ENCODE data around the gene GPC4.

DNA sequence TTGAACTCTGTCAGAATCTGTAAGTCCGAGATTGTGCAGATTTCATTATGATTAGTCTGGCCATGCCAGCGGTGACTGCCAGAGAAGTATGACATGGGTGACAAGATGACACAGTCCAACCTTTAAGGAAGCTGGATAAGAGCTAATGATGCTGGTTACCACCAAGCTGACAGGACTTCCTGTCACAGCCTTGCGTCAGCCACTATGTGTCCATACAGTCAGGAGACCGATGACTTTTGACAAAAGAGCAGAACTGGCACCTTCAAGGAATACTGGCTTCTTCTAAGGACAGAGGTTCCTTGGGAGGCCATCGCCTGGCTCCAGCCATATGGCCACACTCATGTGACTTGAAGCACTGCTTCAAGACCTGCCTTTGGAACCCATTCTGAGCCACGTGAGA is 129.9 kb downstream of the GPC4 start:
- TF ChIP-seq, protein P1, sequence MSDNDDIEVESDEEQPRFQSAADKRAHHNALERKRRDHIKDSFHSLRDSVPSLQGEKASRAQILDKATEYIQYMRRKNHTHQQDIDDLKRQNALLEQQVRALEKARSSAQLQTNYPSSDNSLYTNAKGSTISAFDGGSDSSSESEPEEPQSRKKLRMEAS (IDR thresholded peaks at IDR 0.05), result no peak
- TF ChIP-seq, protein P2, sequence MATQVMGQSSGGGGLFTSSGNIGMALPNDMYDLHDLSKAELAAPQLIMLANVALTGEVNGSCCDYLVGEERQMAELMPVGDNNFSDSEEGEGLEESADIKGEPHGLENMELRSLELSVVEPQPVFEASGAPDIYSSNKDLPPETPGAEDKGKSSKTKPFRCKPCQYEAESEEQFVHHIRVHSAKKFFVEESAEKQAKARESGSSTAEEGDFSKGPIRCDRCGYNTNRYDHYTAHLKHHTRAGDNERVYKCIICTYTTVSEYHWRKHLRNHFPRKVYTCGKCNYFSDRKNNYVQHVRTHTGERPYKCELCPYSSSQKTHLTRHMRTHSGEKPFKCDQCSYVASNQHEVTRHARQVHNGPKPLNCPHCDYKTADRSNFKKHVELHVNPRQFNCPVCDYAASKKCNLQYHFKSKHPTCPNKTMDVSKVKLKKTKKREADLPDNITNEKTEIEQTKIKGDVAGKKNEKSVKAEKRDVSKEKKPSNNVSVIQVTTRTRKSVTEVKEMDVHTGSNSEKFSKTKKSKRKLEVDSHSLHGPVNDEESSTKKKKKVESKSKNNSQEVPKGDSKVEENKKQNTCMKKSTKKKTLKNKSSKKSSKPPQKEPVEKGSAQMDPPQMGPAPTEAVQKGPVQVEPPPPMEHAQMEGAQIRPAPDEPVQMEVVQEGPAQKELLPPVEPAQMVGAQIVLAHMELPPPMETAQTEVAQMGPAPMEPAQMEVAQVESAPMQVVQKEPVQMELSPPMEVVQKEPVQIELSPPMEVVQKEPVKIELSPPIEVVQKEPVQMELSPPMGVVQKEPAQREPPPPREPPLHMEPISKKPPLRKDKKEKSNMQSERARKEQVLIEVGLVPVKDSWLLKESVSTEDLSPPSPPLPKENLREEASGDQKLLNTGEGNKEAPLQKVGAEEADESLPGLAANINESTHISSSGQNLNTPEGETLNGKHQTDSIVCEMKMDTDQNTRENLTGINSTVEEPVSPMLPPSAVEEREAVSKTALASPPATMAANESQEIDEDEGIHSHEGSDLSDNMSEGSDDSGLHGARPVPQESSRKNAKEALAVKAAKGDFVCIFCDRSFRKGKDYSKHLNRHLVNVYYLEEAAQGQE (IDR thresholded peaks at IDR 0.05; ENCODE audit: low read depth), result no peak
- no peak for TF ChIP-seq EP300 (IDR thresholded peaks at IDR 0.05; ENCODE audit: borderline replicate concordance)
- TF ChIP-seq ZBTB7A (IDR thresholded peaks at IDR 0.05; ENCODE audit: low read depth), result no peak
- no peak for TF ChIP-seq CEBPB (IDR thresholded peaks at IDR 0.05)
- TF ChIP-seq YY1 (IDR thresholded peaks at IDR 0.05; ENCODE audit: low read depth), result no peak
- no peak for TF ChIP-seq CREB1 (IDR thresholded peaks at IDR 0.05; ENCODE audit: low read depth)
- no peak for TF ChIP-seq NFIC (IDR thresholded peaks at IDR 0.05)
- no peak for TF ChIP-seq FOXM1 (IDR thresholded peaks at IDR 0.05; ENCODE audit: borderline replicate concordance, low read depth)
- TF ChIP-seq RAD21 (IDR thresholded peaks at IDR 0.05; ENCODE audit: low read depth), result no peak
- TF ChIP-seq TEAD4 (IDR thresholded peaks at IDR 0.05), result no peak

Measured in Ishikawa (cell line).